Ovary (tissue), 3 donors: ENCODE measurements around the gene SH3PXD2A.

Experiments used
- CTCF ChIP-seq, 3 donors: fragments of 450-650 bp in 2 of 3; fragments of 200-600 bp in 1 of 3; IDR thresholded peaks; one replicate each; pipeline versions ENCODE4 v1.5.1 to v1.8.0; 2016 to 2022; ENCODE audit warnings: antibody characterized with exemption in 3 of 3, mild to moderate bottlenecking in 1 of 3
- POLR2A ChIP-seq: fragments of 450-650 bp; IDR thresholded peaks from one replicate; pipeline ENCODE4 v1.6.1; 2017; ENCODE audit warnings: antibody characterized with exemption, mild to moderate bottlenecking, moderate library complexity
- donor health status: DM: no; HTN: no; CAD: no.

GRCh38 chr10:103901299-103901698 is 45.9 kb upstream of the SH3PXD2A start:
- TF ChIP-seq POLR2A, result no peak
- TF ChIP-seq CTCF (IDR thresholded peaks at IDR 0.05), result no peak
